GM12891 (cell line): ENCODE measurements around the gene CCNJ.
A peak's percentile ranks its signal among the peaks of the same experiment; 100 is the strongest.

Experiments used
- POLR2A ChIP-seq: IDR thresholded peaks from 2 replicates; pipeline ENCODE4 v1.6.1; 2011; ENCODE audit warnings: low read depth, low read length, control low read depth
- POLR2AphosphoS5 ChIP-seq: IDR thresholded peaks from 2 replicates; pipeline ENCODE4 v1.6.1; 2011; ENCODE audit warnings: low read depth, low read length, control low read depth
- POU2F2 ChIP-seq: IDR thresholded peaks from 2 replicates; pipeline ENCODE4 v1.6.1; 2011; ENCODE audit warnings: low read depth, mild to moderate bottlenecking, control low read depth, low read length, moderate library complexity
- SPI1 ChIP-seq: IDR thresholded peaks from 2 replicates; pipeline ENCODE4 v1.6.1; 2011; ENCODE audit warnings: low read depth, low read length, control low read depth
- TAF1 ChIP-seq: IDR thresholded peaks from 2 replicates; pipeline ENCODE4 v1.6.1; 2011; ENCODE audit warnings: low read depth, low read length, control low read depth

GRCh38 chr10:96043033-96043892, at the start of gene CCNJ:
- TF ChIP-seq POLR2A (peak; percentile 58; the same call in 1 of the 2 replicates), POLR2AphosphoS5 (peak; percentile 7; the same call in 1 of the 2 replicates), TAF1 (0 out of 2 replicates have a peak, but pooled peaks have one; percentile 28), POU2F2 (no peak; the same call in 1 of the 2 replicates), SPI1 (no peak)
